AG04449 (cell line): ENCODE data around the gene MYADML2.

ENCODE experiments used
- CTCF ChIA-PET: fragments of 350-600 bp; formaldehyde crosslinking; extraction: SDS; loops from one replicate; lab custom pipeline; 2021; ENCODE audit warnings: antibody characterized with exemption; lab: Yijun Ruan, JAX
- POLR2A ChIA-PET: fragments of 400-600, 350-600 bp; formaldehyde crosslinking; extraction: SDS; loops from one replicate; lab custom pipeline; 2020; ENCODE audit warnings: antibody characterized with exemption, inconsistent platforms; lab: Yijun Ruan, JAX
- DNase-seq: peaks from one replicate; pipeline ENCODE4 v3.0.0-alpha.2; 2010; ENCODE audit warnings: low read depth, low spot score
- H3K4me3 ChIP-seq: 2 replicates; pipeline ENCODE4 v1.5.1; 2011; ENCODE audit warnings: low read depth, mild to moderate bottlenecking, control low read depth, low read length
- CTCF ChIP-seq: IDR thresholded peaks from one replicate; pipeline ENCODE4 v1.5.1; 2011; ENCODE audit warnings: mild to moderate bottlenecking, moderate library complexity, low read length, control low read depth, inconsistent platforms; ENCODE audit not compliant: insufficient read depth; ENCODE audit errors: missing control alignments

Gene MYADML2

GRCh38 chr17:81962499-81963441 lies 15.7 kb upstream of the MYADML2 start:
- CTCF ChIA-PET: interaction anchor here (1.2 to 7.0 kb wide), 4 partner anchors 10 to 68 kb away, joined by 3 to 290 read pairs (median 5); partner anchors contain the start of genes CENPX and LRRC45

GRCh38 chr17:81961521-81962498 lies 14.8 kb upstream of the MYADML2 start:
- DNase-seq: no peak
- POLR2A ChIA-PET: no interaction called here
- no peak overlapping the region for H3K4me3 ChIP-seq
- no peak for TF ChIP-seq CTCF
- CTCF ChIA-PET: interaction anchor here (1.3 to 7.0 kb wide), 9 partner anchors 9 to 76 kb away, joined by 3 to 290 read pairs (median 15); partner anchors contain the start of genes CENPX, DCXR, LRRC45 and RAC3

More at GRCh38 chr17:81962499-81963441, 15.7 kb upstream of the MYADML2 start:
- no peak for TF ChIP-seq CTCF
- DNase-seq: no peak
- H3K4me3 ChIP-seq: no peak overlapping the region
- POLR2A ChIA-PET: no interaction called here

GRCh38 chr17:81961087-81961511 lies 14.1 kb upstream of the MYADML2 start, which contains the start of gene NOTUM:
NOTUM (minus strand) TSS chr17:81961187; CDS start chr17:81960909, 278 bp downstream.
- H3K4me3 ChIP-seq: peak within 1 kb of the TSS; percentile 24; the same call in 1 of the 2 replicates
- ChIA-PET POLR2A (no interaction called here), CTCF (interaction anchor here (0.7 to 7.0 kb wide), 15 partner anchors 10 to 91 kb away, joined by 3 to 290 read pairs (median 13); partner anchors contain the start of genes ARHGDIA, ASPSCR1, CENPX and DCXR)
- TF ChIP-seq CTCF: peak; percentile 41
- no peak for DNase-seq

- ChIA-PET POLR2A (interaction anchor here (1.1 to 1.6 kb wide), 2 partner anchors 59 to 61 kb away, joined by 5 to 10 read pairs; no protein-coding TSS in a partner anchor), CTCF (interaction anchor here (0.7 to 7.0 kb wide), 35 partner anchors 8 to 223 kb away, joined by 3 to 290 read pairs (median 6); partner anchors contain the start of genes ARHGDIA, ASPSCR1, CENPX and DCXR)
- no peak for DNase-seq
- H3K4me3 ChIP-seq: peak overlapping the region; percentile 24; the same call in 1 of the 2 replicates
- TF ChIP-seq CTCF: no peak
Observed at GRCh38 chr17:81960130-81960958, 13.3 kb upstream of the MYADML2 start.
